IMR-90 (cell line): Measurements from ENCODE around the gene HOXD9.

Experiments
- BHLHE40 ChIP-seq: fragments of 150-350 bp; IDR thresholded peaks from 2 replicates; pipeline ENCODE4 v1.6.1; 2016; ENCODE audit warnings: mild to moderate bottlenecking, low read depth, low read length
- CEBPB ChIP-seq: IDR thresholded peaks from 2 replicates; pipeline ENCODE4 v1.6.1; 2012; ENCODE audit warnings: low read depth, low read length, improper control_type of control experiment
- CHD1 ChIP-seq: IDR thresholded peaks from 2 replicates; pipeline ENCODE4 v1.6.1; 2012; ENCODE audit warnings: low read depth, low read length, improper control_type of control experiment
- CTCF ChIP-seq: conservative IDR thresholded peaks from 2 replicates; pipeline ENCODE4 v1.5.1; 2012; ENCODE audit warnings: mild to moderate bottlenecking, low read depth, low read length, improper control_type of control experiment
- FOS ChIP-seq: fragments of 150-350 bp; IDR thresholded peaks from 2 replicates; pipeline ENCODE4 v1.6.1; 2016; ENCODE audit warnings: low read depth, low read length
- MAFK ChIP-seq: IDR thresholded peaks from 2 replicates; pipeline ENCODE4 v1.6.1; 2012; ENCODE audit warnings: low read depth, low read length, improper control_type of control experiment
- MXI1 ChIP-seq: IDR thresholded peaks from 2 replicates; pipeline ENCODE4 v1.6.1; 2012; ENCODE audit warnings: low read depth, mild to moderate bottlenecking, low read length, moderate library complexity, borderline replicate concordance
- NFE2L2 ChIP-seq: fragments of 150-350 bp; IDR thresholded peaks from 2 replicates; pipeline ENCODE4 v1.6.1; 2016; ENCODE audit warnings: low read depth, mild to moderate bottlenecking, low read length
- POLR2A ChIP-seq: IDR thresholded peaks from 2 replicates; pipeline ENCODE4 v1.6.1; 2012; ENCODE audit warnings: mild to moderate bottlenecking, low read depth, low read length
- RAD21 ChIP-seq: IDR thresholded peaks from 2 replicates; pipeline ENCODE4 v1.6.1; 2012; ENCODE audit warnings: low read length, improper control_type of control experiment
- RCOR1 ChIP-seq: IDR thresholded peaks from 2 replicates; pipeline ENCODE4 v1.6.1; 2012; ENCODE audit warnings: mild to moderate bottlenecking, low read length, improper control_type of control experiment; ENCODE audit not compliant: insufficient replicate concordance
- RFX5 ChIP-seq: IDR thresholded peaks from 2 replicates; pipeline ENCODE4 v1.8.0; 2012; ENCODE audit warnings: low read depth, mild to moderate bottlenecking, low read length, moderate library complexity
- SMC3 ChIP-seq: fragments of 150-350 bp; IDR thresholded peaks from 2 replicates; pipeline ENCODE4 v1.6.1; 2016; ENCODE audit warnings: low read depth, mild to moderate bottlenecking, antibody characterized with exemption, low read length, moderate library complexity
- USF2 ChIP-seq: fragments of 150-350 bp; IDR thresholded peaks from 2 replicates; pipeline ENCODE4 v1.6.1; 2017; ENCODE audit warnings: mild to moderate bottlenecking, antibody characterized with exemption, low read length, low read depth

- TF ChIP-seq POLR2A, result no peak
- TF ChIP-seq MXI1, result no peak
- no peak for TF ChIP-seq CTCF
- no peak for TF ChIP-seq BHLHE40
- TF ChIP-seq RAD21, result no peak
- TF ChIP-seq CEBPB, result no peak
- no peak for TF ChIP-seq CHD1
- TF ChIP-seq RFX5, result no peak
- TF ChIP-seq USF2, result no peak
- TF ChIP-seq NFE2L2, result no peak
- no peak for TF ChIP-seq FOS
- no peak for TF ChIP-seq SMC3
- TF ChIP-seq RCOR1, result no peak
- no peak for TF ChIP-seq MAFK
These were observed 9.3 kb downstream of the HOXD9 start for GRCh38 chr2:176131848-176132158.
